Breast epithelium (tissue), 3 donors: Measurements from ENCODE around the gene RAPGEF4.

Experiments used
- POLR2A ChIP-seq: fragments of 450-650 bp; IDR thresholded peaks from one replicate; pipeline ENCODE4 v1.6.1; 2016; ENCODE audit warnings: antibody characterized with exemption, mild to moderate bottlenecking, moderate library complexity
- POLR2AphosphoS5 ChIP-seq, 3 donors: sonication (generic); formaldehyde crosslinking; IDR thresholded peaks; one replicate each; pipeline ENCODE4 v1.6.1; 2017; ENCODE audit warnings: antibody characterized with exemption in 3 of 3
- TF ChIP-seq, protein P1 (sequence below), 3 donors: fragments of 450-650 bp; IDR thresholded peaks; one replicate each; pipeline ENCODE4 v1.5.1; 2016 to 2017; ENCODE audit warnings: antibody characterized with exemption in 3 of 3, mild to moderate bottlenecking in 3 of 3, moderate library complexity in 3 of 3

DNA sequence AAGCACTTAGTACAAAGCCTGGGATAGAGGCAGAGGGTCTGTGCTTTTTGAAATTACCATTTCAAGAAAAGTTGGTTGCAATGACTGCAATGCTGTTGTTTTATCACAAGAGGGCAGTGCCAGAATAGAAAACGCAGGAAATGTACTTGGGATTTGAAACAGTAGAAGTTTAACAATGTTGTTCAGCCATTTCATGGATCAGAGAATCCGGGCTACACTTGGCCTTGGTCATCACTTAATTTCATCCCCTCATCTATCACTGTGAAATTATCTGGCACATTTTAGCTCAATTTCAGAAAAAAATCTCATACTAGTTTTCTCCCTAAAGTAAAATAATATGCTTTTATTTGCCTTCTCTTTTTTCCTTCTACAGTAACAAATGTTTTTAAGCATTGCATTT lies 70.8 kb downstream of the RAPGEF4 start:
- TF ChIP-seq, protein P1, sequence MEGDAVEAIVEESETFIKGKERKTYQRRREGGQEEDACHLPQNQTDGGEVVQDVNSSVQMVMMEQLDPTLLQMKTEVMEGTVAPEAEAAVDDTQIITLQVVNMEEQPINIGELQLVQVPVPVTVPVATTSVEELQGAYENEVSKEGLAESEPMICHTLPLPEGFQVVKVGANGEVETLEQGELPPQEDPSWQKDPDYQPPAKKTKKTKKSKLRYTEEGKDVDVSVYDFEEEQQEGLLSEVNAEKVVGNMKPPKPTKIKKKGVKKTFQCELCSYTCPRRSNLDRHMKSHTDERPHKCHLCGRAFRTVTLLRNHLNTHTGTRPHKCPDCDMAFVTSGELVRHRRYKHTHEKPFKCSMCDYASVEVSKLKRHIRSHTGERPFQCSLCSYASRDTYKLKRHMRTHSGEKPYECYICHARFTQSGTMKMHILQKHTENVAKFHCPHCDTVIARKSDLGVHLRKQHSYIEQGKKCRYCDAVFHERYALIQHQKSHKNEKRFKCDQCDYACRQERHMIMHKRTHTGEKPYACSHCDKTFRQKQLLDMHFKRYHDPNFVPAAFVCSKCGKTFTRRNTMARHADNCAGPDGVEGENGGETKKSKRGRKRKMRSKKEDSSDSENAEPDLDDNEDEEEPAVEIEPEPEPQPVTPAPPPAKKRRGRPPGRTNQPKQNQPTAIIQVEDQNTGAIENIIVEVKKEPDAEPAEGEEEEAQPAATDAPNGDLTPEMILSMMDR (IDR thresholded peaks at IDR 0.05): peak; percentile 67 to 94 (median 83)
- TF ChIP-seq POLR2A: no peak
- TF ChIP-seq POLR2AphosphoS5 (IDR thresholded peaks at IDR 0.05): no peak
